SK-N-SH (cell line): ENCODE measurements around the gene GTF2A1L. TPM values are rescaled to one million over a fixed set of nuclear protein-coding genes. Genes with fewer than 3 reads are reported as not detected.

Experiments used
- CTCF ChIA-PET: fragments of 300-600, 350-600 bp; formaldehyde crosslinking; extraction: SDS; loops from one replicate; lab custom pipeline; 2021; lab: Yijun Ruan, JAX
- POLR2A ChIA-PET: fragments of 350-600 bp; sonication (Branson Sonifier 250); formaldehyde crosslinking; extraction: SDS; loops from one replicate; lab custom pipeline; 2020; ENCODE audit warnings: antibody characterized with exemption, inconsistent platforms; lab: Yijun Ruan, JAX
- DNase-seq: peaks from one replicate; pipeline ENCODE4 v3.0.0; 2012
- H2AFZ ChIP-seq: fragments of 200-600 bp; sonication (generic); 2 replicates; pipeline ENCODE4 v1.8.1; 2016; ENCODE audit warnings: antibody characterized with exemption, mild to moderate bottlenecking, low read depth
- H3F3A ChIP-seq: fragments of 200-600 bp; sonication (generic); replicated peaks from 2 replicates; pipeline ENCODE3; 2016; ENCODE audit warnings: antibody characterized with exemption, mild to moderate bottlenecking; ENCODE audit not compliant: insufficient read depth
- H3K27ac ChIP-seq, 2 experiments: fragments of 200-500 bp in 1 of 2; fragments of 200-600 bp in 1 of 2; sonication (Bioruptor generic) in 1 of 2; sonication (generic), shearing (Covaris generic) in 1 of 2; 2 replicates each; pipeline versions ENCODE4 v1.5.1 to v1.6.1; 2014 to 2016; ENCODE audit warnings: low read depth in 2 of 2, inconsistent platforms in 1 of 2, low read length in 1 of 2, mild to moderate bottlenecking in 1 of 2, mixed read lengths in 1 of 2
- H3K27me3 ChIP-seq: fragments of 200-600 bp; sonication (generic), shearing (Covaris generic); 2 replicates; pipeline ENCODE4 v1.6.1; 2016; ENCODE audit warnings: mixed run types; ENCODE audit not compliant: insufficient read depth
- H3K36me3 ChIP-seq, 2 experiments: fragments of 200-500 bp in 1 of 2; fragments of 200-600 bp in 1 of 2; sonication (Bioruptor generic) in 1 of 2; sonication (generic) in 1 of 2; replicated peaks in 1 of 2; 2 replicates each; pipeline versions ENCODE3 to v1.5.1; 2014 to 2016; ENCODE audit warnings: low read length in 1 of 2, mild to moderate bottlenecking in 1 of 2; ENCODE audit not compliant: insufficient read depth in 2 of 2, control insufficient read depth in 1 of 2
- H3K4me1 ChIP-seq, 2 experiments: fragments of 200-500 bp in 1 of 2; fragments of 200-600 bp in 1 of 2; sonication (Bioruptor generic) in 1 of 2; sonication (generic), shearing (Covaris generic) in 1 of 2; 2 replicates each; pipeline versions ENCODE4 v1.5.1 to v1.6.1; 2014 to 2016; ENCODE audit warnings: low read depth in 1 of 2, low read length in 1 of 2, mixed run types in 1 of 2; ENCODE audit not compliant: insufficient read depth in 2 of 2, control insufficient read depth in 1 of 2
- H3K4me2 ChIP-seq: fragments of 200-600 bp; sonication (generic), shearing (Covaris generic); 2 replicates; pipeline ENCODE4 v1.6.1; 2017; ENCODE audit warnings: mixed run types
- H3K4me3 ChIP-seq, 2 experiments: fragments of 200-500 bp in 1 of 2; fragments of 200-600 bp in 1 of 2; sonication (Bioruptor generic) in 1 of 2; sonication (generic), shearing (Covaris generic) in 1 of 2; 2 replicates each; pipeline versions ENCODE4 v1.5.1 to v1.8.1; 2014 to 2016; ENCODE audit warnings: low read depth in 2 of 2, inconsistent platforms in 1 of 2, low read length in 1 of 2, mild to moderate bottlenecking in 1 of 2, mixed read lengths in 1 of 2, moderate library complexity in 1 of 2
- H3K79me2 ChIP-seq: fragments of 200-600 bp; sonication (generic); 2 replicates; pipeline ENCODE4 v1.8.1; 2017; ENCODE audit warnings: mild to moderate bottlenecking; ENCODE audit not compliant: insufficient read depth
- H3K9ac ChIP-seq: fragments of 200-600 bp; sonication (generic); 2 replicates; pipeline ENCODE4 v1.6.1; 2017; ENCODE audit warnings: mixed run types
- H3K9me2 ChIP-seq: fragments of 200-600 bp; sonication (generic); 2 replicates; pipeline ENCODE4 v1.6.1; 2017; ENCODE audit warnings: mixed run types
- H3K9me3 ChIP-seq: fragments of 200-600 bp; sonication (generic); 2 replicates; pipeline ENCODE4 v1.6.1; 2017; ENCODE audit warnings: mixed run types, mild to moderate bottlenecking, moderate library complexity
- H4K20me1 ChIP-seq: fragments of 200-600 bp; sonication (generic); 2 replicates; pipeline ENCODE4 v1.6.1; 2017; ENCODE audit warnings: mild to moderate bottlenecking, mixed run types; ENCODE audit not compliant: insufficient read depth
- CHD2 ChIP-seq: fragments of 150-350 bp; IDR thresholded peaks from 2 replicates; pipeline ENCODE4 v1.6.1; 2018; ENCODE audit warnings: low read length; ENCODE audit not compliant: partially characterized antibody
- ELF1 ChIP-seq: IDR thresholded peaks from 2 replicates; pipeline ENCODE4 v1.4.0; 2012
- EP300 ChIP-seq, 2 experiments: IDR thresholded peaks; 2 replicates each; pipeline versions ENCODE4 v1.4.0 to v1.6.1; 2012; ENCODE audit warnings: borderline replicate concordance in 1 of 2, low read depth in 1 of 2, low read length in 1 of 2
- FOXJ3 ChIP-seq: sonication (generic); formaldehyde crosslinking; IDR thresholded peaks from 2 replicates; pipeline ENCODE4 v1.5.1; 2020; ENCODE audit warnings: mild to moderate bottlenecking, missing genetic modification reagents
- GABPA ChIP-seq: IDR thresholded peaks from 2 replicates; pipeline ENCODE4 v1.4.0; 2012; ENCODE audit warnings: low read depth, mild to moderate bottlenecking
- GATA2 ChIP-seq: sonication (generic); formaldehyde crosslinking; IDR thresholded peaks from 2 replicates; pipeline ENCODE4 v1.5.0; 2020; ENCODE audit warnings: mild to moderate bottlenecking, missing genetic modification reagents
- IRF3 ChIP-seq: fragments of 150-350 bp; IDR thresholded peaks from 2 replicates; pipeline ENCODE4 v1.6.1; 2016; ENCODE audit warnings: mild to moderate bottlenecking, low read depth, low read length
- MEF2A ChIP-seq: IDR thresholded peaks from 2 replicates; pipeline ENCODE4 v1.4.0; 2012; ENCODE audit warnings: low read depth, borderline replicate concordance
- PBX3 ChIP-seq: IDR thresholded peaks from 2 replicates; pipeline ENCODE4; 2012
- RCOR1 ChIP-seq: fragments of 150-350 bp; IDR thresholded peaks from 2 replicates; pipeline ENCODE4 v1.6.1; 2017; ENCODE audit warnings: antibody characterized with exemption, low read length
- RXRA ChIP-seq: IDR thresholded peaks from 2 replicates; pipeline ENCODE4 v1.4.0; 2012; ENCODE audit warnings: low read depth, mild to moderate bottlenecking, borderline replicate concordance
- SMC3 ChIP-seq: IDR thresholded peaks from 2 replicates; pipeline ENCODE4 v1.6.1; 2012; ENCODE audit warnings: low read depth, low read length, improper control_type of control experiment
- TAF1 ChIP-seq: IDR thresholded peaks from 2 replicates; pipeline ENCODE4 v1.6.1; 2012; ENCODE audit warnings: low read depth, mild to moderate bottlenecking, low read length, moderate library complexity, borderline replicate concordance
- TCF12 ChIP-seq: IDR thresholded peaks from 2 replicates; pipeline ENCODE4 v1.4.0; 2012
- TEAD4 ChIP-seq: IDR thresholded peaks from 2 replicates; pipeline ENCODE4 v1.4.0; 2012; ENCODE audit warnings: mild to moderate bottlenecking, borderline replicate concordance; ENCODE audit not compliant: insufficient read depth
- YY1 ChIP-seq: IDR thresholded peaks from 2 replicates; pipeline ENCODE4 v1.4.0; 2012; ENCODE audit warnings: low read depth, mild to moderate bottlenecking
- WGBS: methylation state at CpG from one replicate; pipeline ENCODE4 v1.1.6; 2017; ENCODE audit warnings: low lambda C conversion rate; 5-methylcytosine and 5-hydroxymethylcytosine counted together
- polyA plus RNA-seq, 3 experiments: library from polyadenylated mRNA; depleted of rRNA; stranded (reverse); fragments of >200 nt; gene quantifications; 2 replicates each; pipeline ENCODE4 v1.2.3, GENCODE V29; 2012
- TF ChIP-seq, protein P1 (sequence below): IDR thresholded peaks from 2 replicates; pipeline ENCODE4 v1.6.1; 2012; ENCODE audit warnings: mild to moderate bottlenecking, low read depth, low read length, moderate library complexity
- TF ChIP-seq, protein P2 (sequence below): fragments of 150-350 bp; IDR thresholded peaks from 2 replicates; pipeline ENCODE4 v1.6.1; 2017; ENCODE audit warnings: antibody characterized with exemption, low read length, low read depth, borderline replicate concordance
- TF ChIP-seq, protein P3 (sequence below): IDR thresholded peaks from 2 replicates; pipeline ENCODE4 v1.4.0; 2012; ENCODE audit warnings: low read depth

GTF2A1L gene
- polyA plus RNA-seq, 1 of the 3 experiments (the other 2 are of a cell fraction) = 0.36 TPM

DNA sequence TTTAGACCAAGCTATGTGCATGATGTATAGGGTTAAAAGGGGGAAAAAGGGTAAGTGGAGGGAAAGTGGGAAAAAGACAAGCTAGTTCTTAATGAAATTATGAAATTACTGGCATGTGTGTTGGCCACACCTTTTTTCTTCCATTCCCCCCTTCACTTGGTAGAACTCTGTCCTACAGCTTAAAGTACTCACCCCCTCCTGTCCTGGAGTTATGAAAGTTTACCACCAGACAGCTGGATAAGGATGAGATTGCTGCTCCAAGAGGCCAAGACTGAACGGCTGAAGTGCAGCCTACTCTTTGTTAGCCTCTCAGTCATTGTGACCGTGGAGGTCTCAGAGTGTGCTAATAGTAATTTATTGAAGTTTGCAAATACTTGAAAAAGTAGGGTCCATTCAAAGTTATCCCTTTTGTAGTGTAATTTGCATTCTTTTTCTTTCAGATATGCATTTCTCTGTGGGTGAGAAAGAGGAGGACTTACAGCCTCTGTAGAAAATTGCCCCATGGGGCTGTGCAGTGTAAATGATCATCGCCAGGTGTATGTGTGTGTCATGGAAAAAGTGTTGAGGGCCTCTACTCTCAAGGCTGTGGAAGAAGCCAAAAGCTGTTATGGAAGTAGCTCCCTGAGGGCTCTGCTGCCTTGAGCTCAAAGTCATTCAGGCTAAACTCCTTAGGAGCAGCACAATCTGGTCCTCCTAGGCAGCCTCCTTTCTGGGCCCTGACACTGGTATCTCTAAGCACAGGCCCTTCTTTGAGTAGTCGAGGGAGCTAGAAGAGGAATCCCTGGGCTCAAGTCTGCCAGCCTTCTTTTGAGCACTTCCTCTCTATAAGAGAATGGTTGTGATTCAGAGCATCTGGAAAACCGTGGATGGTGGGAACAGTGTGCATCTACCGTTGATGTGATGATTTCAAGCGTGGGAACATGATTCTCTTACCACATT is 91.7 kb downstream of the GTF2A1L start:
- no peak overlapping the region for H3K4me3 ChIP-seq
- no peak overlapping the region for H3K4me2 ChIP-seq
- no peaks in the 10 kb centered on the region for H3K4me1 ChIP-seq
- H3K27ac ChIP-seq = no peak overlapping the region
- H4K20me1 ChIP-seq = no peaks in the 10 kb centered on the region
- POLR2A ChIA-PET = no interaction called here
- no peak overlapping the region for H2AFZ ChIP-seq
- WGBS = 45% methylated on average over 7 of the region's 7 CpGs
- no peaks in the 10 kb centered on the region for H3K79me2 ChIP-seq
- H3K9me2 ChIP-seq = no peaks in the 10 kb centered on the region
- TF ChIP-seq TAF1 (no peak), TCF12 (no peak), SMC3 (no peak), GABPA (no peak), PBX3 (no peak), EP300 (IDR thresholded peaks at IDR 0.05; ENCODE audit: borderline replicate concordance in 1 of 2, low read depth in 1 of 2, low read length in 1 of 2) (no peak), CHD2 (no peak), IRF3 (no peak), GATA2 (CRISPR knock-in tag) (no peak), TEAD4 (no peak), RCOR1 (no peak), MEF2A (no peak), ELF1 (no peak), FOXJ3 (no peak), RXRA (no peak), YY1 (no peak)
- TF ChIP-seq, protein P1, sequence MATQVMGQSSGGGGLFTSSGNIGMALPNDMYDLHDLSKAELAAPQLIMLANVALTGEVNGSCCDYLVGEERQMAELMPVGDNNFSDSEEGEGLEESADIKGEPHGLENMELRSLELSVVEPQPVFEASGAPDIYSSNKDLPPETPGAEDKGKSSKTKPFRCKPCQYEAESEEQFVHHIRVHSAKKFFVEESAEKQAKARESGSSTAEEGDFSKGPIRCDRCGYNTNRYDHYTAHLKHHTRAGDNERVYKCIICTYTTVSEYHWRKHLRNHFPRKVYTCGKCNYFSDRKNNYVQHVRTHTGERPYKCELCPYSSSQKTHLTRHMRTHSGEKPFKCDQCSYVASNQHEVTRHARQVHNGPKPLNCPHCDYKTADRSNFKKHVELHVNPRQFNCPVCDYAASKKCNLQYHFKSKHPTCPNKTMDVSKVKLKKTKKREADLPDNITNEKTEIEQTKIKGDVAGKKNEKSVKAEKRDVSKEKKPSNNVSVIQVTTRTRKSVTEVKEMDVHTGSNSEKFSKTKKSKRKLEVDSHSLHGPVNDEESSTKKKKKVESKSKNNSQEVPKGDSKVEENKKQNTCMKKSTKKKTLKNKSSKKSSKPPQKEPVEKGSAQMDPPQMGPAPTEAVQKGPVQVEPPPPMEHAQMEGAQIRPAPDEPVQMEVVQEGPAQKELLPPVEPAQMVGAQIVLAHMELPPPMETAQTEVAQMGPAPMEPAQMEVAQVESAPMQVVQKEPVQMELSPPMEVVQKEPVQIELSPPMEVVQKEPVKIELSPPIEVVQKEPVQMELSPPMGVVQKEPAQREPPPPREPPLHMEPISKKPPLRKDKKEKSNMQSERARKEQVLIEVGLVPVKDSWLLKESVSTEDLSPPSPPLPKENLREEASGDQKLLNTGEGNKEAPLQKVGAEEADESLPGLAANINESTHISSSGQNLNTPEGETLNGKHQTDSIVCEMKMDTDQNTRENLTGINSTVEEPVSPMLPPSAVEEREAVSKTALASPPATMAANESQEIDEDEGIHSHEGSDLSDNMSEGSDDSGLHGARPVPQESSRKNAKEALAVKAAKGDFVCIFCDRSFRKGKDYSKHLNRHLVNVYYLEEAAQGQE = no peak
- TF ChIP-seq, protein P2, sequence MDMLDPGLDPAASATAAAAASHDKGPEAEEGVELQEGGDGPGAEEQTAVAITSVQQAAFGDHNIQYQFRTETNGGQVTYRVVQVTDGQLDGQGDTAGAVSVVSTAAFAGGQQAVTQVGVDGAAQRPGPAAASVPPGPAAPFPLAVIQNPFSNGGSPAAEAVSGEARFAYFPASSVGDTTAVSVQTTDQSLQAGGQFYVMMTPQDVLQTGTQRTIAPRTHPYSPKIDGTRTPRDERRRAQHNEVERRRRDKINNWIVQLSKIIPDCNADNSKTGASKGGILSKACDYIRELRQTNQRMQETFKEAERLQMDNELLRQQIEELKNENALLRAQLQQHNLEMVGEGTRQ = no peak
- TF ChIP-seq, protein P3, sequence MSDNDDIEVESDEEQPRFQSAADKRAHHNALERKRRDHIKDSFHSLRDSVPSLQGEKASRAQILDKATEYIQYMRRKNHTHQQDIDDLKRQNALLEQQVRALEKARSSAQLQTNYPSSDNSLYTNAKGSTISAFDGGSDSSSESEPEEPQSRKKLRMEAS = no peak
- H3F3A ChIP-seq = no peaks in the 10 kb centered on the region
- H3K36me3 ChIP-seq = no peaks in the 10 kb centered on the region
- no peaks in the 10 kb centered on the region for H3K9me3 ChIP-seq
- no peak overlapping the region for H3K9ac ChIP-seq
- DNase-seq = no peak
- no peaks in the 10 kb centered on the region for H3K27me3 ChIP-seq
- CTCF ChIA-PET = interaction anchor here (0.8 kb wide), 1 partner anchor 12 kb away, joined by 3 read pairs; no protein-coding TSS in a partner anchor
